Smooth muscle cell (in vitro differentiated cells): Measurements from ENCODE around the gene DSCAML1. TPM values are rescaled to one million over a fixed set of nuclear protein-coding genes. Genes with fewer than 3 reads are reported as not detected.
"Not testable (repeated sequence)": the region's sequence is repeated elsewhere in the genome, so short reads cannot be mapped to it uniquely, and the experiment has no call there.

Experiments
- DNase-seq: peaks from one replicate; lab custom pipeline; 2025; ENCODE audit not compliant: unreplicated experiment; lab: John Stamatoyannopoulos, UW
- H2AFZ ChIP-seq: fragments of 200-600 bp; sonication (generic); 2 replicates; pipeline ENCODE4 v1.6.0; 2016; ENCODE audit warnings: antibody characterized with exemption, low read depth, mild to moderate bottlenecking
- H3F3A ChIP-seq: fragments of 200-600 bp; sonication (generic); 2 replicates; pipeline ENCODE4 v1.6.0; 2017; ENCODE audit warnings: antibody characterized with exemption, low read depth
- H3K27ac ChIP-seq: fragments of 200-600 bp; sonication (generic); 2 replicates; pipeline ENCODE4 v1.5.1; 2016; ENCODE audit warnings: low read depth, mild to moderate bottlenecking
- H3K27me3 ChIP-seq: fragments of 200-600 bp; sonication (generic); 2 replicates; pipeline ENCODE4 v1.6.1; 2016; ENCODE audit warnings: low read depth, mild to moderate bottlenecking
- H3K36me3 ChIP-seq: fragments of 200-600 bp; sonication (generic); 2 replicates; pipeline ENCODE4 v1.5.1; 2016; ENCODE audit warnings: low read depth
- H3K4me1 ChIP-seq: fragments of 200-600 bp; sonication (generic); 2 replicates; pipeline ENCODE4 v1.5.1; 2016; ENCODE audit warnings: low read depth
- H3K4me2 ChIP-seq: fragments of 200-600 bp; sonication (generic); 2 replicates; pipeline ENCODE4 v1.6.0; 2016; ENCODE audit warnings: mild to moderate bottlenecking
- H3K4me3 ChIP-seq: fragments of 200-600 bp; sonication (generic); 2 replicates; pipeline ENCODE4 v1.5.1; 2016; ENCODE audit warnings: mild to moderate bottlenecking
- H3K79me2 ChIP-seq: fragments of 200-600 bp; sonication (generic); 2 replicates; pipeline ENCODE4 v1.6.0; 2016; ENCODE audit warnings: low read depth, mild to moderate bottlenecking
- H3K9ac ChIP-seq: fragments of 200-600 bp; sonication (generic); 2 replicates; pipeline ENCODE4 v1.6.0; 2016; ENCODE audit warnings: low read depth
- H3K9me3 ChIP-seq: fragments of 200-600 bp; sonication (generic); replicated peaks from 2 replicates; pipeline ENCODE4 v1.5.1; 2016; ENCODE audit warnings: low read depth
- H4K20me1 ChIP-seq: fragments of 200-600 bp; sonication (generic); 2 replicates; pipeline ENCODE4 v1.6.0; 2016; ENCODE audit warnings: low read depth
- CTCF ChIP-seq: fragments of 200-600 bp; sonication (generic); IDR thresholded peaks from 2 replicates; pipeline ENCODE4 v1.5.1; 2017; ENCODE audit warnings: borderline replicate concordance, mild to moderate bottlenecking, antibody characterized with exemption; ENCODE audit not compliant: insufficient read depth, poor library complexity, severe bottlenecking
- WGBS: methylation state at CpG from one replicate; pipeline ENCODE4 v1.1.7; 2016; ENCODE audit warnings: low lambda C conversion rate; 5-methylcytosine and 5-hydroxymethylcytosine counted together
- polyA plus RNA-seq: library from polyadenylated mRNA; unstranded; fragments of >200 nt; fragmentation: Nextera tagmentation; extraction: Ambion mirVana; gene quantifications from 2 replicates; pipeline ENCODE4 v1.2.1, GENCODE V29; 2016
- total RNA-seq: library from RNA; depleted of rRNA; stranded (reverse); fragments of >200 nt; gene quantifications from 2 replicates; pipeline ENCODE4 v1.2.3, GENCODE V29; 2014

DSCAML1 gene
- total and polyA plus RNA-seq, 2 experiments from 2014 or later, result 0.22 TPM; not detected in 1

DNA sequence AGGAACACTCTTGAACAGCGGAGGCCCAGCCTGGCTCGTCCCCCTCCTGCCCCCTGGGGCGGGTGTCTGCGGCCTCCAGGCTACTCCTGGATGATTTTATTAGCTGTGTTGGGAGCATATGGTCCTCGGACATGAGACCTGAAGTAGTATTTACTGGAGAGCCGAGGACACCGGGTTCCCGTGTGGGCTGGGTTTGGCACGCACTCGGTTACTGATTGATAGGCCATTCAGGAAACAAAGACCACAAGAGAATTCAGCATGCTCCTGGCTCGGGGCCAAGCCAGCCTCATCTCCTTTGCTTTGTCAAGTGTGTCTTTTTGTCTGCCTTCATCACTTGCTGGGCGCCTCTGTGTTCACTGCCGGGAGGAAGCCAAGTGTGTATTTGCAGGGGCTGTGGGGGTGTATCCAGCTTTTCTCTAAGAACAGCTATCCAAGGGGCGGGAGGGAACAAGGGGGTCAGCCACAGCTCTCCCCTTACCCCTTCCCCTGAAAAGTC lies 17.8 kb upstream of the DSCAML1 start:
- Histone ChIP-seq H3K27ac (no peak overlapping the region), H3K36me3 (no peaks in the 10 kb centered on the region), H3K4me2 (no peak overlapping the region), H3K4me1 (peaks cover 28% of the 10 kb centered on the region), H4K20me1 (no peaks in the 10 kb centered on the region), H2AFZ (no peak overlapping the region), H3K79me2 (no peaks in the 10 kb centered on the region), H3K27me3 (no peaks in the 10 kb centered on the region), H3K9ac (no peak overlapping the region), H3K9me3 (no peaks in the 10 kb centered on the region), H3F3A (peaks cover 9% of the 10 kb centered on the region), H3K4me3 (no peak overlapping the region)
- no peak for DNase-seq
- WGBS, result 76% methylated on average over 14 of the region's 14 CpGs
- TF ChIP-seq CTCF, result no peak

DNA sequence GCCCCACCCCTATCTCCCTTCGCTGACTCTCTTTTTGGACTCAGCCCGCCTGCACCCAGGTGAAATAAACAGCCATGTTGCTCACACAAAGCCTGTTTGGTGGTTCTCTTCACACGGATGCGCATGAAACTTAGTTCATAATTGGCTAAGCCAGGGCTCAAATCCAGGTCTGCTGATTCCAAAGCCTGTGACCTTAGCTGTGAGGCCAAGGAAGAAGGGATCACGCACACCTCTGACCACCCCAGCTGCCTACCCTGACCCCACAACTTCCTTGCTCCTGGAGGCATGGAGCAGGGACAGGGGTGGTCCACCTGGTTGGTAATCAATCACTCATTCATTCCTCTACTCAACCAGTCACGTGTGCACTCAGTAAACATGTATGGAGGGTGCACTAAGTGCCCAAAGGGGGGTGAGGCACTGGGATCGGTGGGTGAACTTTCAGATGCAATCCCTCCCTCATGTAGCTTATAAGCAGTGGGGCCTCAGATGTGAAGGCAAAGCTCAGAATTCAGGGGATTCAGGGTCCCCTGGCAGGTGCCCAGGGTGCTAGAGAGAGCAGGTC lies 17.3 kb upstream of the DSCAML1 start:
- H3K4me3 ChIP-seq, result no peak overlapping the region
- peaks cover 28% of the 10 kb centered on the region for H3K4me1 ChIP-seq
- no peak overlapping the region for H3K27ac ChIP-seq
- H3K9ac ChIP-seq, result no peak overlapping the region
- no peaks in the 10 kb centered on the region for H3K9me3 ChIP-seq
- no peak for TF ChIP-seq CTCF
- no peaks in the 10 kb centered on the region for H3K79me2 ChIP-seq
- no peaks in the 10 kb centered on the region for H4K20me1 ChIP-seq
- no peak overlapping the region for H3K4me2 ChIP-seq
- peaks cover 9% of the 10 kb centered on the region for H3F3A ChIP-seq
- H3K27me3 ChIP-seq, result no peaks in the 10 kb centered on the region
- H3K36me3 ChIP-seq, result no peaks in the 10 kb centered on the region
- no peak overlapping the region for H2AFZ ChIP-seq
- WGBS, result 82% methylated on average over 7 of the region's 7 CpGs
- no peak for DNase-seq

- WGBS, result 93% methylated on average over 11 of the region's 12 CpGs
Measured at GRCh38 chr11:117810056-117810451, 13.0 kb upstream of the DSCAML1 start.

GRCh38 chr11:117809236-117810055 lies 12.4 kb upstream of the DSCAML1 start:
- Histone ChIP-seq H3K4me3 (no peak overlapping the region), H3K27me3 (no peaks in the 10 kb centered on the region), H3K9ac (no peak overlapping the region), H3K79me2 (no peaks in the 10 kb centered on the region), H3K27ac (no peak overlapping the region), H2AFZ (no peak overlapping the region), H3K4me1 (no peaks in the 10 kb centered on the region), H4K20me1 (no peaks in the 10 kb centered on the region), H3K36me3 (no peaks in the 10 kb centered on the region), H3F3A (no peaks in the 10 kb centered on the region), H3K4me2 (peak overlapping the region; percentile 43), H3K9me3 (no peaks in the 10 kb centered on the region)
- WGBS, result 42% methylated on average over 18 of the region's 22 CpGs
- peak; percentile 24 for DNase-seq
- peak; percentile 52 for TF ChIP-seq CTCF

More at GRCh38 chr11:117810056-117810451, 13.0 kb upstream of the DSCAML1 start:
- not testable (repeated sequence) for DNase-seq, H3F3A ChIP-seq, H3K4me2 ChIP-seq, H3K9ac ChIP-seq, H3K27me3 ChIP-seq, H3K27ac ChIP-seq, H3K4me1 ChIP-seq, H3K36me3 ChIP-seq, H4K20me1 ChIP-seq, H3K79me2 ChIP-seq, H2AFZ ChIP-seq, H3K9me3 ChIP-seq, H3K4me3 ChIP-seq
